Measurements from ENCODE around the gene DNAJC15.

DNA sequence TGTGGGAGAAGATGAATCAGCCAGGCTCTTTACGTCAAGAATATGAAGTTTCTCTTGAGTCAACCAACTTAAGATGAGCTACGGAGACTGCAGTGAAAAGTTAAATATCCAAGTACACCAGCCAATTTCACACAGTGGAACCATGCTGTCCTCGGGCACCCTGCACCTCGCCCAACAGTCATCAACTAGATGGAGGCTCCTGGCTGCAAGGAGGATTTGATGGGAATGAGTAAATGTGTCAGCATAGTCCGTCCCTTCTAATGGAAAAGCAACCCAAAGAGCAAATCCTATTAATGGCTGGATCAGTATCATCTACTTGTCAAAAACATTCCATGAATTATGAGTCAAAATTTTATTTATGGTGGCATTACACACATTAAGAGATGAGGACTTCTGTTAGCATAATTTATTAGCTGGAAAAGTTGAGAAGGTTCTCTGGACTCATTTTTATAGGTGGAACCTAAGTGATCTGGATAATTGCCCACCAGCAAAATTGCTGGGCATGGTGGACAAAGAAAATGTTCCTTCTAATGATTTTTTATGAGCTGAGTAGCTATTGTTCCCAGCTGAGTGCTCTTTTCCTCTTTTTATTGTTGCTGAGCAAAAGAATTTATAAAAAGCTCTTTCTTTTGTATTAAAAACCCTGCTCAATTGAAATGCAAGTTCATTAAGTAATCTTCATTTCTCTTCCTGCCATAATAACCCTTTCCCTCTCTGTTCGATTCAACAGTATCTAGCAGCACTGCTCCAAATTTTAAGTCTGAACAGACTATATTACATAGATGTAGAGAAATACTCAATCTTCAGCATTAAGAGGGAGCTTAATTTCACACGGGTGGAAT is 88.4 kb downstream of the DNAJC15 start:
- no peak for TF ChIP-seq EZH2 (IDR thresholded peaks at IDR 0.05; ENCODE audit: low read length)
- TF ChIP-seq, protein P1, sequence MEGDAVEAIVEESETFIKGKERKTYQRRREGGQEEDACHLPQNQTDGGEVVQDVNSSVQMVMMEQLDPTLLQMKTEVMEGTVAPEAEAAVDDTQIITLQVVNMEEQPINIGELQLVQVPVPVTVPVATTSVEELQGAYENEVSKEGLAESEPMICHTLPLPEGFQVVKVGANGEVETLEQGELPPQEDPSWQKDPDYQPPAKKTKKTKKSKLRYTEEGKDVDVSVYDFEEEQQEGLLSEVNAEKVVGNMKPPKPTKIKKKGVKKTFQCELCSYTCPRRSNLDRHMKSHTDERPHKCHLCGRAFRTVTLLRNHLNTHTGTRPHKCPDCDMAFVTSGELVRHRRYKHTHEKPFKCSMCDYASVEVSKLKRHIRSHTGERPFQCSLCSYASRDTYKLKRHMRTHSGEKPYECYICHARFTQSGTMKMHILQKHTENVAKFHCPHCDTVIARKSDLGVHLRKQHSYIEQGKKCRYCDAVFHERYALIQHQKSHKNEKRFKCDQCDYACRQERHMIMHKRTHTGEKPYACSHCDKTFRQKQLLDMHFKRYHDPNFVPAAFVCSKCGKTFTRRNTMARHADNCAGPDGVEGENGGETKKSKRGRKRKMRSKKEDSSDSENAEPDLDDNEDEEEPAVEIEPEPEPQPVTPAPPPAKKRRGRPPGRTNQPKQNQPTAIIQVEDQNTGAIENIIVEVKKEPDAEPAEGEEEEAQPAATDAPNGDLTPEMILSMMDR (optimal IDR thresholded peaks at IDR 0.05 in 1 of 3, IDR thresholded peaks at IDR 0.05 in 1 of 3, conservative IDR thresholded peaks at IDR 0.05 in 1 of 3; ENCODE audit: extremely low read depth in 1 of 3, insufficient read depth in 2 of 3, low read length in 3 of 3) = no peak

Measured in keratinocyte (primary cell).